PC-9 (cell line): ENCODE results near the gene AOPEP. TPM values are rescaled to one million over a fixed set of nuclear protein-coding genes. Genes with fewer than 3 reads are reported as not detected.

Experiments
- BruUV-seq: library from RNA; stranded (reverse); fragments of 400-500 nt; replicated peaks from 2 replicates; lab custom pipeline; 2021; lab: Mats Ljungman, UMichigan
- CTCF ChIA-PET: fragments of 300-600 bp; sonication (Branson Sonifier 250); formaldehyde crosslinking; loops from one replicate; lab custom pipeline; 2022; ENCODE audit warnings: antibody characterized with exemption; lab: Charles Lee
- POLR2A ChIA-PET: fragments of 300-600 bp; sonication (Branson Sonifier 250); formaldehyde crosslinking; loops from one replicate; lab custom pipeline; 2022; ENCODE audit warnings: antibody characterized with exemption; ENCODE audit not compliant: unreplicated experiment; lab: Charles Lee
- DNase-seq, 2 experiments: peaks; one replicate each; pipeline versions ENCODE4 v3.0.0 to v3.0.0-alpha.2; 2015 to 2022; ENCODE audit warnings: mixed read lengths in 1 of 2
- H2AFZ ChIP-seq: fragments of 200-600 bp; sonication (generic); 2 replicates; pipeline ENCODE4 v1.8.1; 2017; ENCODE audit warnings: antibody characterized with exemption
- H3F3A ChIP-seq: fragments of 200-600 bp; sonication (generic); 2 replicates; pipeline ENCODE4 v1.8.1; 2017; ENCODE audit warnings: antibody characterized with exemption, mild to moderate bottlenecking, low read depth; ENCODE audit not compliant: insufficient read depth
- H3K27ac ChIP-seq: fragments of 200-600 bp; sonication (generic); 2 replicates; pipeline ENCODE4 v1.6.1; 2016; ENCODE audit warnings: mixed run types
- H3K27me3 ChIP-seq: fragments of 200-600 bp; sonication (generic); 2 replicates; pipeline ENCODE4 v1.6.1; 2016; ENCODE audit warnings: low read depth, mixed run types; ENCODE audit not compliant: insufficient read depth
- H3K36me3 ChIP-seq: fragments of 200-600 bp; sonication (generic); 2 replicates; pipeline ENCODE4 v1.6.1; 2016; ENCODE audit warnings: low read depth, mixed run types
- H3K4me1 ChIP-seq: fragments of 200-600 bp; sonication (generic); replicated peaks from 2 replicates; pipeline ENCODE4 v1.6.1; 2016; ENCODE audit warnings: mixed run types; ENCODE audit not compliant: insufficient read depth
- H3K4me2 ChIP-seq: fragments of 200-600 bp; sonication (generic); 2 replicates; pipeline ENCODE4 v1.6.1; 2017; ENCODE audit warnings: mixed run types
- H3K4me3 ChIP-seq: fragments of 200-600 bp; sonication (generic); 2 replicates; pipeline ENCODE4 v1.6.1; 2016; ENCODE audit warnings: mixed run types
- H3K79me2 ChIP-seq: fragments of 200-600 bp; sonication (generic); 2 replicates; pipeline ENCODE4 v1.6.1; 2017; ENCODE audit warnings: low read depth, mixed run types
- H3K9me2 ChIP-seq: fragments of 200-600 bp; sonication (generic); 2 replicates; pipeline ENCODE4 v1.8.1; 2017; ENCODE audit warnings: mild to moderate bottlenecking; ENCODE audit not compliant: insufficient read depth
- H3K9me3 ChIP-seq: fragments of 200-600 bp; sonication (generic); 2 replicates; pipeline ENCODE4 v1.8.1; 2016; ENCODE audit warnings: low read depth; ENCODE audit not compliant: insufficient read depth
- H4K20me1 ChIP-seq: fragments of 200-600 bp; sonication (generic); 2 replicates; pipeline ENCODE4 v1.8.1; 2017; ENCODE audit not compliant: insufficient read depth
- CTCF ChIP-seq: fragments of 200-600 bp; sonication (generic); conservative IDR thresholded peaks from 2 replicates; pipeline ENCODE4 v1.6.1; 2017; ENCODE audit warnings: mixed run types, antibody characterized with exemption, mild to moderate bottlenecking, moderate library complexity
- EZH2 ChIP-seq: fragments of 200-600 bp; sonication (generic); IDR thresholded peaks from 2 replicates; pipeline ENCODE4 v1.8.0; 2017; ENCODE audit warnings: antibody characterized with exemption, low read depth
- intact Hi-C: fragments of 100-400 bp; cut with micrococcal nuclease; formaldehyde crosslinking; loops from one replicate; pipeline ENCODE4 v1.10.0; 2022; ENCODE audit not compliant: unreplicated experiment
- total RNA-seq: library from RNA; stranded (reverse); gene quantifications from 2 replicates; pipeline ENCODE4 v1.2.3, GENCODE V29; 2021

Gene AOPEP
- total RNA-seq, 1 experiment from 2014 or later: 90.0 TPM

- Histone ChIP-seq H3K27ac (no peak overlapping the region), H3F3A (peaks cover 19% of the 10 kb centered on the region; the same call in 1 of the 2 replicates), H2AFZ (no peak overlapping the region), H3K4me1 (peaks cover 7% of the 10 kb centered on the region; the same call in 1 of the 2 replicates), H3K27me3 (no peaks in the 10 kb centered on the region), H3K36me3 (no peaks in the 10 kb centered on the region), H3K9me3 (peaks cover 4% of the 10 kb centered on the region; the same call in 1 of the 2 replicates), H3K79me2 (no peaks in the 10 kb centered on the region), H3K4me3 (no peak overlapping the region), H3K9me2 (no peaks in the 10 kb centered on the region), H4K20me1 (no peaks in the 10 kb centered on the region), H3K4me2 (no peak overlapping the region)
- BruUV-seq: no TSS peak
- DNase-seq: no peak
- CTCF ChIA-PET: no interaction called here
- POLR2A ChIA-PET: interaction anchor here (0.6 kb wide), 1 partner anchor 474 kb away, joined by 8 read pairs; no protein-coding TSS in a partner anchor
- TF ChIP-seq CTCF: no peak
- no peak for TF ChIP-seq EZH2
- intact Hi-C loops: no loop called here
Measured at GRCh38 chr9:94881940-94882339, 155.4 kb downstream of the AOPEP start.

- no peak for TF ChIP-seq EZH2
- no peak for TF ChIP-seq CTCF
- Histone ChIP-seq H4K20me1 (no peaks in the 10 kb centered on the region), H3K4me1 (peaks cover 16% of the 10 kb centered on the region), H3F3A (peaks cover 26% of the 10 kb centered on the region; the same call in 1 of the 2 replicates), H3K9me2 (no peaks in the 10 kb centered on the region), H3K4me2 (no peak overlapping the region), H3K27ac (no peak overlapping the region), H3K27me3 (no peaks in the 10 kb centered on the region), H3K9me3 (peaks cover 2% of the 10 kb centered on the region; the same call in 1 of the 2 replicates), H2AFZ (no peak overlapping the region), H3K4me3 (no peak overlapping the region), H3K36me3 (no peaks in the 10 kb centered on the region; the same call in 1 of the 2 replicates), H3K79me2 (no peaks in the 10 kb centered on the region)
- intact Hi-C loops: no loop called here
- DNase-seq: no peak
- POLR2A ChIA-PET: interaction anchor here (0.7 kb wide), 1 partner anchor 203 kb away, joined by 3 read pairs; no protein-coding TSS in a partner anchor
- no TSS peak for BruUV-seq
- CTCF ChIA-PET: no interaction called here
Measured at GRCh38 chr9:94882966-94883641, 156.6 kb downstream of the AOPEP start.

- H3K4me1 ChIP-seq: peaks cover 8% of the 10 kb centered on the region
- TF ChIP-seq CTCF: no peak
- TF ChIP-seq EZH2: no peak
- intact Hi-C loops: no loop called here
- H2AFZ ChIP-seq: no peak overlapping the region
- peaks cover 22% of the 10 kb centered on the region; the same call in 1 of the 2 replicates for H3F3A ChIP-seq
- ChIA-PET CTCF (interaction anchor here (0.5 kb wide), 1 partner anchor 12 kb away, joined by 5 read pairs; no protein-coding TSS in a partner anchor), POLR2A (interaction anchor here (0.5 kb wide), 2 partner anchors 122 to 136 kb away, joined by 3 to 10 read pairs; no protein-coding TSS in a partner anchor)
- no peaks in the 10 kb centered on the region for H3K9me2 ChIP-seq
- H3K79me2 ChIP-seq: no peaks in the 10 kb centered on the region
- H3K27me3 ChIP-seq: no peaks in the 10 kb centered on the region
- H4K20me1 ChIP-seq: no peaks in the 10 kb centered on the region
- no peak overlapping the region for H3K4me3 ChIP-seq
- H3K36me3 ChIP-seq: no peaks in the 10 kb centered on the region; the same call in 1 of the 2 replicates
- peaks cover 18% of the 10 kb centered on the region for H3K9me3 ChIP-seq
- no TSS peak for BruUV-seq
- no peak for DNase-seq
- no peak overlapping the region for H3K4me2 ChIP-seq
- H3K27ac ChIP-seq: 0 out of 2 replicates have a peak overlapping the region, but pooled peaks have one; percentile 1
Measured at GRCh38 chr9:94885854-94886447, 159.5 kb downstream of the AOPEP start.
